Endodermal cell (in vitro differentiated cells): ENCODE results near the gene ZFYVE28. TPM values are rescaled to one million over a fixed set of nuclear protein-coding genes. Genes with fewer than 3 reads are reported as not detected.
A peak's percentile ranks its signal among the peaks of the same experiment; 100 is the strongest.

Experiments
- DNase-seq: peaks from one replicate; pipeline ENCODE4 v3.0.0-alpha.2; 2017
- H3K27ac ChIP-seq: 2 replicates; pipeline ENCODE4 v1.5.1; 2013; ENCODE audit warnings: mild to moderate bottlenecking, low read depth, low read length, moderate library complexity
- H3K27me3 ChIP-seq: 2 replicates; pipeline ENCODE4 v1.6.1; 2013; ENCODE audit warnings: mild to moderate bottlenecking, low read length, moderate library complexity; ENCODE audit not compliant: insufficient read depth, control insufficient read depth, poor library complexity, severe bottlenecking
- H3K36me3 ChIP-seq: 2 replicates; pipeline ENCODE4 v1.7.0; 2013; ENCODE audit warnings: mild to moderate bottlenecking, low read length, moderate library complexity; ENCODE audit not compliant: control insufficient read depth, insufficient read depth
- H3K4me1 ChIP-seq: one replicate; pipeline ENCODE4 v1.7.0; 2013; ENCODE audit warnings: low read length; ENCODE audit not compliant: control insufficient read depth, insufficient read depth
- H3K4me3 ChIP-seq: 2 replicates; pipeline ENCODE4 v1.5.1; 2013; ENCODE audit warnings: mild to moderate bottlenecking, low read length, moderate library complexity
- H3K9ac ChIP-seq: 2 replicates; pipeline ENCODE4 v1.6.1; 2013; ENCODE audit warnings: mild to moderate bottlenecking, low read length, moderate library complexity; ENCODE audit not compliant: poor library complexity, severe bottlenecking; ENCODE audit errors: extremely low read depth
- H3K9me3 ChIP-seq: 2 replicates; pipeline ENCODE4 v1.6.1; 2013; ENCODE audit warnings: mild to moderate bottlenecking, low read length, moderate library complexity; ENCODE audit not compliant: control insufficient read depth
- H3K27ac Mint-ChIP-seq: 2 replicates; pipeline ENCODE4 v1.8.0; 2020; ENCODE audit warnings: mixed read lengths
- H3K27me3 Mint-ChIP-seq: 2 replicates; pipeline ENCODE4 v1.8.0; 2021; ENCODE audit warnings: mild to moderate bottlenecking, mixed read lengths; ENCODE audit not compliant: insufficient read depth
- H3K36me3 Mint-ChIP-seq: 2 replicates; pipeline ENCODE4 v1.8.0; 2020; ENCODE audit warnings: low read depth, mixed read lengths
- H3K4me1 Mint-ChIP-seq: 2 replicates; pipeline ENCODE4 v1.8.0; 2020; ENCODE audit warnings: mixed read lengths
- H3K4me3 Mint-ChIP-seq: 2 replicates; pipeline ENCODE4 v1.8.0; 2020; ENCODE audit warnings: mild to moderate bottlenecking, moderate library complexity, mixed read lengths
- H3K9me3 Mint-ChIP-seq: 2 replicates; pipeline ENCODE4 v1.8.0; 2020; ENCODE audit warnings: mild to moderate bottlenecking, mixed read lengths
- WGBS, 2 experiments: methylation state at CpG; one replicate each; pipeline versions ENCODE4 v1.1.5 to v1.1.7; 2013; ENCODE audit warnings: missing lambda C conversion rate in 2 of 2, mixed read lengths in 1 of 2; ENCODE audit not compliant: insufficient coverage in 1 of 2, insufficient read length in 1 of 2; 5-methylcytosine and 5-hydroxymethylcytosine counted together
- total RNA-seq, 2 donors: library from RNA; stranded (reverse); fragmentation: NEBNext Ultra II Directional in 1 of 2; extraction: Animal tissue kit (Norgen Biotek cat#: 25700) in 1 of 2; gene quantifications; 2 replicates in 1 of 2; 3 replicates in 1 of 2; pipeline ENCODE4 v1.2.1, GENCODE V29; 2021
- TF ChIP-seq, protein P1 (sequence below): fragments of 200-600 bp; sonication (generic); conservative IDR thresholded peaks from 2 replicates; pipeline ENCODE4 v1.5.0; 2021; ENCODE audit warnings: antibody characterized with exemption, mild to moderate bottlenecking

ZFYVE28 gene
- total RNA-seq, 2 donors from 2014 or later: 0.73 to 1.6 TPM

DNA sequence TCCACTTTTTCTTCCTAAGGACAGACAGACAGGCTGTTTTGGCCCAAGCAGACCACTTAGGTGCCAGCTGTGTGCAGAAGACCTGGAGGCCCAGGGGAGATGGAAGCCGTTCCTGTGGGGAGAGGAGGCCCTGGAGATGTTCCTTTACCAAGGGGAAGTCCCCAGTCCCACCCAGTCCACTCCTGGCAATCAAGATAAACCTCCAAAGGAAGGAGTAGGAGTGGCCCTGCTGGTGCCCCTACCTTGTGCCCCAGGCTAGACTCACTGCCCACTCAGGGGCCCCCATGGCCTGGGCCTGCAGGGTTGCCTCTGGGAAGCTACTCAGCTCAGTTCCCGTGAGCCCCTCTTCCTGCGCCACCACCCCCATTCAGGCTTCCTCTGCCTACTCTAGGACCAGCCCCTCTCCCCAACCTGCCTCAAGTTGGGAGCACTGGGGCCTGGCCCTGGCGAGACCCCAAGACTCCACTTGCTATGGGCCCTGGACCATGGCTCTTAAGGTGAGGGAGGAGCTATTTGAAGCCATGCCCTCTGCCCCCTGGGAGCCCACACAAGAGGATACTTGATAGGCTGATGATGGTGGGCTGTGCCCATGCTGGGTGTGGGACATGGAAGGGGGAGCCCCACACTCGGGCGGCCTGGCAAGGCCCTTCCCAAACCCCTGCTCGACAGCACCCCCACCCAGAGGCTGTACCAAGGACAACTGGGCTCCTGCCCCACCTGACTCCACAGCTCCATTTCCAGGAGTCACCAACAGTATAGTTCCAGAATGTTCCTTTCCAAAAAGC is 25.7 kb upstream of the ZFYVE28 start:
- H3K27me3 ChIP-seq: no peaks in the 10 kb centered on the region
- no peaks in the 10 kb centered on the region for H3K4me1 ChIP-seq
- DNase-seq: no peak
- TF ChIP-seq, protein P1, sequence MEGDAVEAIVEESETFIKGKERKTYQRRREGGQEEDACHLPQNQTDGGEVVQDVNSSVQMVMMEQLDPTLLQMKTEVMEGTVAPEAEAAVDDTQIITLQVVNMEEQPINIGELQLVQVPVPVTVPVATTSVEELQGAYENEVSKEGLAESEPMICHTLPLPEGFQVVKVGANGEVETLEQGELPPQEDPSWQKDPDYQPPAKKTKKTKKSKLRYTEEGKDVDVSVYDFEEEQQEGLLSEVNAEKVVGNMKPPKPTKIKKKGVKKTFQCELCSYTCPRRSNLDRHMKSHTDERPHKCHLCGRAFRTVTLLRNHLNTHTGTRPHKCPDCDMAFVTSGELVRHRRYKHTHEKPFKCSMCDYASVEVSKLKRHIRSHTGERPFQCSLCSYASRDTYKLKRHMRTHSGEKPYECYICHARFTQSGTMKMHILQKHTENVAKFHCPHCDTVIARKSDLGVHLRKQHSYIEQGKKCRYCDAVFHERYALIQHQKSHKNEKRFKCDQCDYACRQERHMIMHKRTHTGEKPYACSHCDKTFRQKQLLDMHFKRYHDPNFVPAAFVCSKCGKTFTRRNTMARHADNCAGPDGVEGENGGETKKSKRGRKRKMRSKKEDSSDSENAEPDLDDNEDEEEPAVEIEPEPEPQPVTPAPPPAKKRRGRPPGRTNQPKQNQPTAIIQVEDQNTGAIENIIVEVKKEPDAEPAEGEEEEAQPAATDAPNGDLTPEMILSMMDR: no peak
- no peak overlapping the region for H3K9ac ChIP-seq
- no peak overlapping the region for H3K27ac ChIP-seq
- peak overlapping the region; percentile 39 for H3K27ac Mint-ChIP-seq
- H3K4me1 Mint-ChIP-seq: no peaks in the 10 kb centered on the region
- no peaks in the 10 kb centered on the region for H3K36me3 Mint-ChIP-seq
- H3K27me3 Mint-ChIP-seq: no peaks in the 10 kb centered on the region
- H3K9me3 Mint-ChIP-seq: no peaks in the 10 kb centered on the region
- H3K9me3 ChIP-seq: no peaks in the 10 kb centered on the region
- H3K4me3 Mint-ChIP-seq: no peak overlapping the region
- no peaks in the 10 kb centered on the region for H3K36me3 ChIP-seq
- 80 to 87% methylated on average over 1 to 7 of the region's 7 CpGs for WGBS, 2 experiments
- H3K4me3 ChIP-seq: no peak overlapping the region

DNA sequence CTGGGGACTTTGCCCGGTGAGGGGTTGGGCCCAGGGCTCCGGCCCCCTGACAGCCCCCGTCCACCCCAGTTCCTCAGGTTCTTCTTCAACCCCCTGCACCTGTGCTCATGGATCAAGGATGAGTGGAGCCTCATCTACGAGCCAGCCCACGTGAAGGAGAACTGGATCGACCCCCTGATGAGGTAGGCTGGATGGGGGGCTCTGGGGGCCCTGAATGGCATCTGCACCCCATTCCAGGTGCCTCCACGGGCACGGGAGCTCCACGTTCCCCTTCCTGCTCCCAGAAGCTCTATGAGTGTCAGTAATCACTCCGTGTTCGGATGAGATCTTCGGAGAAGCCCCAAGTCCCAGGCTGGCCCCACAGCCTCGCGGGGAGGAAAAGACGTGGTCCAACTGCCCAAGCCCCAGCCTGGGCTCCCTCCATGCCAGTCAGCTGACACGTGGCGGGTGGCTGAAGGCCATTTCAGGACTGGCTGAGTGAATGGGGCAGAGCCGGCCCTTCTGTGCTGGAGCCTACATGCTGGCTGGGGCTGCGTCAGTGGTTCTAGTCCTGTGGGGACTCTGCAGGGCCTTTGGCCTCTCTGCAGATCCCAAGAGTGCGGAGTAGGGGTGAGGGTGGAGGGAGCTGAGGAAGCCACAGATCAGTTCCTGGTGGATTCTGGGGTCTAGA is 24.8 kb upstream of the ZFYVE28 start:
- no peaks in the 10 kb centered on the region for H3K36me3 Mint-ChIP-seq
- Histone ChIP-seq H3K9me3 (no peaks in the 10 kb centered on the region), H3K27ac (no peak overlapping the region), H3K4me1 (no peaks in the 10 kb centered on the region), H3K27me3 (no peaks in the 10 kb centered on the region), H3K9ac (no peak overlapping the region), H3K36me3 (no peaks in the 10 kb centered on the region), H3K4me3 (no peak overlapping the region)
- H3K27me3 Mint-ChIP-seq: no peaks in the 10 kb centered on the region
- WGBS, 2 experiments: 93 to 95% methylated on average over 14 to 20 of the region's 20 CpGs
- H3K4me1 Mint-ChIP-seq: no peaks in the 10 kb centered on the region
- TF ChIP-seq, protein P1: no peak
- no peaks in the 10 kb centered on the region for H3K9me3 Mint-ChIP-seq
- H3K27ac Mint-ChIP-seq: no peak overlapping the region
- DNase-seq: peak; percentile 47
- H3K4me3 Mint-ChIP-seq: no peak overlapping the region

DNA sequence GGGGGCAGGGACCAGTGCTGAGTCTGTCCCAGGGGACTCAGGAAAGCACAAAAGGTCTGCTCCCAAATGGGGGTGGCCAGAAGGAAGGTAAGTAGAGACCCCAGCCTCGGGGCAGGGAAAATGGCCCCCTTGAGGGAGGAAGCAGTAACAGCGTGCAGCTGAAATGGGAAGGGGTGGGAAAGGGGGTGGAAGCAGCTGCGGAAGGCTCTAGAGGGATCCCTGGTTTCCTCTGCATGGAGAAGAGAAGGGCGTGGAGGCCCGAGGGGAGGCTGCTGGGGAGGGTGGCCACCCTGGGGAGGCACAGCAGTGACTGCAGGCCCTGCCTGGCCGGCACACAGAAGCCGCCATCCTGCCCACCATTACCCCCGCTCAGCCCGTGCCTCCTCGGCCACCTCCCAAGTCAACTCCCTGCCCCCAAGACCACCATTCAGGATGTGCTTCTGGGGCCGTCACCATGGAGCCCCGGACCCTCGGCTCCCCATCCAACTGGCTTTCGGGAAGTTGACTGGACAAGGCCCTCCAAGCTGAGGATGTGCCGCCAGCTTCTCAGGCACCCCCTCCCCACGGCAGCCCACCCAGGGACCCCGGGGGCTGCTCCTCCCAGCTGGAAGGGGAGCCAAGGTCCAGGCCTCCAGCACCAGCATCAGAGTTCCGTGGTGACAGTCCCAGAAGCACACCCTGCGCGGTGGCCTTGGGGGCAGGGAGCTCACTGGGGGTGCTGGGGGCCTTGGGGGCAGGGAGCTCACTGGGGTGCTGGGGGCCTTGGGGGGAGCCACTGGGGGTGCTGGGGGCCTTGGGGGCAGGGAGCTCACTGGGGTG is 23.9 kb upstream of the ZFYVE28 start:
- Mint-ChIP-seq H3K27me3 (no peaks in the 10 kb centered on the region), H3K4me1 (peaks cover 2% of the 10 kb centered on the region), H3K36me3 (no peaks in the 10 kb centered on the region), H3K4me3 (no peak overlapping the region), H3K9me3 (no peaks in the 10 kb centered on the region), H3K27ac (no peak overlapping the region)
- H3K9ac ChIP-seq: no peak overlapping the region
- no peaks in the 10 kb centered on the region for H3K4me1 ChIP-seq
- no peaks in the 10 kb centered on the region for H3K36me3 ChIP-seq
- DNase-seq: no peak
- no peaks in the 10 kb centered on the region for H3K27me3 ChIP-seq
- no peak overlapping the region for H3K27ac ChIP-seq
- WGBS, 2 experiments: 89 to 90% methylated on average over 10 to 20 of the region's 20 CpGs
- no peaks in the 10 kb centered on the region for H3K9me3 ChIP-seq
- TF ChIP-seq, protein P1: no peak
- H3K4me3 ChIP-seq: no peak overlapping the region
